A673 (cell line): Measurements from ENCODE around the gene RNASE9.
"Not testable (repeated sequence)": the region's sequence is repeated elsewhere in the genome, so short reads cannot be mapped to it uniquely, and the experiment has no call there.

Experiments
- CTCF ChIP-seq: fragments of 300-800, 200-600 bp; sonication (generic); conservative IDR thresholded peaks from 2 replicates; pipeline ENCODE4 v1.5.1; 2017; ENCODE audit warnings: low read depth, mild to moderate bottlenecking, antibody characterized with exemption, low read length, moderate library complexity, mixed read lengths
- EZH2 ChIP-seq: fragments of 200-600 bp; sonication (generic); IDR thresholded peaks from 2 replicates; pipeline ENCODE4 v1.6.1; 2017; ENCODE audit warnings: borderline replicate concordance, low read depth, mild to moderate bottlenecking, mixed read lengths, antibody characterized with exemption, low read length; ENCODE audit not compliant: poor library complexity, severe bottlenecking

- not testable (repeated sequence) for TF ChIP-seq EZH2, CTCF
These were observed 11.6 kb upstream of the RNASE9 start for GRCh38 chr14:20572382-20572990.
